Measurements from ENCODE around the gene KIF3B. TPM values are rescaled to one million over a fixed set of nuclear protein-coding genes. Genes with fewer than 3 reads are reported as not detected.

KIF3B gene
- total RNA-seq, 1 experiment from 2014 or later, result 31.5 TPM

DNA sequence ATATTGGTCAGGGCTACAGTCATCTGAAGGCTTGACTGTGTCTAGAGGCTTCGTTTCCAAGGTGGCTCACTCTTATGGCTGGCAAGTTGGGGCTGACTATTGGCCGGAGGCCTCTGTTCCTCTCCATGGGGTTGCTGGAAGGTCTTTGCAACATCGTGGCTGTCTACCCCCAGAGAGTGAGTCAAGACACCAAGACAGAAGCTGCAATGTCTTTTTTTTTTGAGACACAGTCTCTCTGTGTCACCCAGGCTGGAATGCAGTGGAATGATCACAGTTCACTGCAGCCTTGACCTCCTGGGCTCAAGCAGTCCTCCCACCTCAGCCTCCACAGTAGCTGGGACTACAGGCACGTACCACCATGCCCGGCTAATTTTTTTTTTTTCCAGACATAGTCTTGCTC lies 29.4 kb upstream of the KIF3B start:
- ATAC-seq, result no peak
- RAD21 ChIA-PET (ENCODE audit: low non-redundant PET in 1 of 2, low total read pairs in 2 of 2, uncharacterized antibody in 2 of 2, unreplicated experiment in 2 of 2), result no interaction called here
- no peak overlapping the region for H3K4me2 ChIP-seq (ENCODE audit: low read length)
- no peaks in the 10 kb centered on the region for H3K9me2 ChIP-seq (ENCODE audit: insufficient read depth)
- no peak overlapping the region for H2AFZ ChIP-seq (ENCODE audit: low read depth, low read length, poor library complexity, severe bottlenecking)
- POLR2A ChIA-PET, result no interaction called here
- no peak overlapping the region for H3K4me3 ChIP-seq (replicated peaks in 1 of 2; ENCODE audit: low read depth in 1 of 2, low read length in 2 of 2)
- peaks cover 0 to 10% of the 10 kb centered on the region in 2 experiments; a peak in 2 of 4 replicates for H3K4me1 ChIP-seq (ENCODE audit: control insufficient read depth in 1 of 2, insufficient read depth in 2 of 2, low read length in 2 of 2)
- TF ChIP-seq SIN3A (IDR thresholded peaks at IDR 0.05; ENCODE audit: low read depth) (no peak), CEBPB (IDR thresholded peaks at IDR 0.05; ENCODE audit: low read depth) (no peak), EZH2phosphoT487 (IDR thresholded peaks at IDR 0.05; ENCODE audit: borderline replicate concordance) (no peak), ZFX (IDR thresholded peaks at IDR 0.05) (no peak), JUND (IDR thresholded peaks at IDR 0.05) (no peak), CBX3 (IDR thresholded peaks at IDR 0.05; ENCODE audit: low read depth) (no peak), POLR2A (IDR thresholded peaks at IDR 0.05; ENCODE audit: borderline replicate concordance, extremely low read depth, insufficient read depth, insufficient read length) (no peak), EZH2 (IDR thresholded peaks at IDR 0.05) (no peak), SP1 (IDR thresholded peaks at IDR 0.05; ENCODE audit: low read depth) (no peak), SRF (IDR thresholded peaks at IDR 0.05; ENCODE audit: low read depth) (no peak)
- TF ChIP-seq, protein P1, sequence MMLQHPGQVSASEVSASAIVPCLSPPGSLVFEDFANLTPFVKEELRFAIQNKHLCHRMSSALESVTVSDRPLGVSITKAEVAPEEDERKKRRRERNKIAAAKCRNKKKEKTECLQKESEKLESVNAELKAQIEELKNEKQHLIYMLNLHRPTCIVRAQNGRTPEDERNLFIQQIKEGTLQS (IDR thresholded peaks at IDR 0.05), result no peak
- TF ChIP-seq, protein P2, sequence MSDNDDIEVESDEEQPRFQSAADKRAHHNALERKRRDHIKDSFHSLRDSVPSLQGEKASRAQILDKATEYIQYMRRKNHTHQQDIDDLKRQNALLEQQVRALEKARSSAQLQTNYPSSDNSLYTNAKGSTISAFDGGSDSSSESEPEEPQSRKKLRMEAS (IDR thresholded peaks at IDR 0.05), result no peak
- H3K27me3 ChIP-seq (ENCODE audit: insufficient read depth, low read length), result no peaks in the 10 kb centered on the region
- H4K20me1 ChIP-seq (ENCODE audit: insufficient read depth), result no peaks in the 10 kb centered on the region
- BruUV-seq (replicated peaks), result no TSS peak
- H3K36me3 ChIP-seq (ENCODE audit: control insufficient read depth in 1 of 2, insufficient read depth in 2 of 2, low read length in 2 of 2), result no peaks in the 10 kb centered on the region
- H3K9me3 ChIP-seq (ENCODE audit: control insufficient read depth in 1 of 2, insufficient read depth in 1 of 2, low read depth in 1 of 2, low read length in 2 of 2), result no peaks in the 10 kb centered on the region
- no peak overlapping the region for H3K9ac ChIP-seq (ENCODE audit: low read length)
- H3K79me2 ChIP-seq (ENCODE audit: insufficient read depth, low read length), result no peaks in the 10 kb centered on the region
- no peak for DNase-seq (ENCODE audit: low read depth, low spot score)
- intact Hi-C loops (cut with micrococcal nuclease), result no loop called here
- CTCF ChIA-PET, result no interaction called here
- no peak overlapping the region for H3K27ac ChIP-seq (ENCODE audit: low read depth, low read length)

DNA sequence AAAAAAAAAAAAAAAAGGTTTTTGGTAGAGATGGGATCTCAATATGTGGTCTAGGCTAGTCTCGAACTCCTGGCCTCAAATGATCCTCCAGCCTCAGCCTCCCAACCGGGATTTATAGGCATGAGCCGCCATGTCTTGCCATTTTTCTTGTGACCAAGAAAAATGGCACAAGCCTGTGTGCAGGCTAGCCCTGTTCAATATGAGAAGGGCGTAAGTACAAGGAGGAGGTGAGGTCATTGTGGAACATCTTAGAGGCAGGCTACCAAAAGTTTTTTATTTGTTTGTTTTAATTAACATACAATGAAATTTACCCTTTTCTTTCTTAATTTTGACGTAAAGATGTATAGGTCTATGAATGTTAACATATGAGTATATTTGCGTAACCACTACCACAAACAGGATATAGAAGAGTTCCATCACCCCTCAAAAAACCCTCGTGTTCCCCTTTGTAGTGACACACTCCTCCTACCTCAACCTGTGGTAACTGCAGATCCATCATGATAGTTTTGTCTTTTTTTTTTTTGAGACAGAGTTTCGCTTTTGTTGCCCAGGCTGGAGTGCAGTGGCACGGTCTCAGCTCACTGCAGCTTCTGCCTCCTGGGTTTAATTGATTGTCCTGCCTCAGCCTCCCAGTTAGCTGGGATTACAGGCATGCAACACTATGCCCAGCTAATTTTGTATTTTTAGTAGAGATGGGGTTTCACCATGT lies 28.3 kb upstream of the KIF3B start:
- CTCF ChIA-PET, result no interaction called here

More for the DNA sequence above, 28.3 kb upstream of the KIF3B start:
- H3K27ac ChIP-seq (ENCODE audit: low read depth, low read length), result no peak overlapping the region
- no peaks in the 10 kb centered on the region for H3K27me3 ChIP-seq (ENCODE audit: insufficient read depth, low read length)
- H3K36me3 ChIP-seq (ENCODE audit: control insufficient read depth in 1 of 2, insufficient read depth in 2 of 2, low read length in 2 of 2), result no peaks in the 10 kb centered on the region
- DNase-seq (ENCODE audit: low read depth, low spot score) (no peak), ATAC-seq (no peak)
- H3K79me2 ChIP-seq (ENCODE audit: insufficient read depth, low read length), result no peaks in the 10 kb centered on the region
- H3K9me3 ChIP-seq (ENCODE audit: control insufficient read depth in 1 of 2, insufficient read depth in 1 of 2, low read depth in 1 of 2, low read length in 2 of 2), result no peaks in the 10 kb centered on the region
- BruUV-seq (replicated peaks), result no TSS peak
- ChIA-PET POLR2A (no interaction called here), RAD21 (ENCODE audit: low non-redundant PET in 1 of 2, low total read pairs in 2 of 2, uncharacterized antibody in 2 of 2, unreplicated experiment in 2 of 2) (no interaction called here)
- no peak for TF ChIP-seq ELF1 (IDR thresholded peaks at IDR 0.05; ENCODE audit: borderline replicate concordance, low read depth)
- TF ChIP-seq ZFX (IDR thresholded peaks at IDR 0.05), result no peak
- TF ChIP-seq, protein P3, sequence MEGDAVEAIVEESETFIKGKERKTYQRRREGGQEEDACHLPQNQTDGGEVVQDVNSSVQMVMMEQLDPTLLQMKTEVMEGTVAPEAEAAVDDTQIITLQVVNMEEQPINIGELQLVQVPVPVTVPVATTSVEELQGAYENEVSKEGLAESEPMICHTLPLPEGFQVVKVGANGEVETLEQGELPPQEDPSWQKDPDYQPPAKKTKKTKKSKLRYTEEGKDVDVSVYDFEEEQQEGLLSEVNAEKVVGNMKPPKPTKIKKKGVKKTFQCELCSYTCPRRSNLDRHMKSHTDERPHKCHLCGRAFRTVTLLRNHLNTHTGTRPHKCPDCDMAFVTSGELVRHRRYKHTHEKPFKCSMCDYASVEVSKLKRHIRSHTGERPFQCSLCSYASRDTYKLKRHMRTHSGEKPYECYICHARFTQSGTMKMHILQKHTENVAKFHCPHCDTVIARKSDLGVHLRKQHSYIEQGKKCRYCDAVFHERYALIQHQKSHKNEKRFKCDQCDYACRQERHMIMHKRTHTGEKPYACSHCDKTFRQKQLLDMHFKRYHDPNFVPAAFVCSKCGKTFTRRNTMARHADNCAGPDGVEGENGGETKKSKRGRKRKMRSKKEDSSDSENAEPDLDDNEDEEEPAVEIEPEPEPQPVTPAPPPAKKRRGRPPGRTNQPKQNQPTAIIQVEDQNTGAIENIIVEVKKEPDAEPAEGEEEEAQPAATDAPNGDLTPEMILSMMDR (IDR thresholded peaks at IDR 0.05 in 2 of 3, conservative IDR thresholded peaks at IDR 0.05 in 1 of 3; ENCODE audit: borderline replicate concordance in 1 of 3, insufficient read depth in 1 of 3, low read depth in 2 of 3, low read length in 2 of 3), result no peak
- TF ChIP-seq, protein P1 (IDR thresholded peaks at IDR 0.05), result no peak
- no peak for TF ChIP-seq POLR2A (IDR thresholded peaks at IDR 0.05; ENCODE audit: borderline replicate concordance, extremely low read depth, insufficient read depth, insufficient read length)
- TF ChIP-seq YY1 (IDR thresholded peaks at IDR 0.05; ENCODE audit: extremely low read depth, insufficient replicate concordance, low read depth, low read length), result no peak
- TF ChIP-seq CEBPB (IDR thresholded peaks at IDR 0.05; ENCODE audit: low read depth), result no peak
- TF ChIP-seq CBX3 (IDR thresholded peaks at IDR 0.05; ENCODE audit: low read depth), result no peak
- no peak for TF ChIP-seq SP1 (IDR thresholded peaks at IDR 0.05; ENCODE audit: low read depth)
- no peak for TF ChIP-seq EZH2 (IDR thresholded peaks at IDR 0.05)
- no peak for TF ChIP-seq SRF (IDR thresholded peaks at IDR 0.05; ENCODE audit: low read depth)
- TF ChIP-seq RAD21 (IDR thresholded peaks at IDR 0.05; ENCODE audit: low read depth), result no peak
- no peak for TF ChIP-seq POLR2AphosphoS5 (IDR thresholded peaks at IDR 0.05; ENCODE audit: low read depth, low read length)
- H2AFZ ChIP-seq (ENCODE audit: low read depth, low read length, poor library complexity, severe bottlenecking), result no peak overlapping the region
- no peak overlapping the region for H3K9ac ChIP-seq (ENCODE audit: low read length)
- peaks cover 0 to 9% of the 10 kb centered on the region in 2 experiments; a peak in 2 of 4 replicates for H3K4me1 ChIP-seq (ENCODE audit: control insufficient read depth in 1 of 2, insufficient read depth in 2 of 2, low read length in 2 of 2)
- H3K4me3 ChIP-seq (replicated peaks in 1 of 2; ENCODE audit: low read depth in 1 of 2, low read length in 2 of 2), result no peak overlapping the region
- H4K20me1 ChIP-seq (ENCODE audit: insufficient read depth), result no peaks in the 10 kb centered on the region
- H3K4me2 ChIP-seq (ENCODE audit: low read length), result no peak overlapping the region
- no peaks in the 10 kb centered on the region for H3K9me2 ChIP-seq (ENCODE audit: insufficient read depth)
- intact Hi-C loops (cut with micrococcal nuclease), result no loop called here

All from HCT116 (cell line).